ENCODE results near the gene RPL6.

- TF ChIP-seq POLR2A (IDR thresholded peaks at IDR 0.05) (no peak), CTCF (IDR thresholded peaks at IDR 0.05) (no peak)
Measured at GRCh38 chr12:112367965-112368364, 41.4 kb downstream of the RPL6 start.

Measured in vagina (tissue), 2 donors.